Sigmoid colon (tissue), 4 donors: Measurements from ENCODE around the gene ADARB1.

Experiments used
- CTCF ChIP-seq, 4 experiments: fragments of 450-650 bp in 3 of 4; fragments of 200-600 bp in 1 of 4; IDR thresholded peaks; one replicate each; pipeline ENCODE4 v1.5.1; 2016 to 2019; ENCODE audit warnings: antibody characterized with exemption in 4 of 4, mild to moderate bottlenecking in 3 of 4, moderate library complexity in 2 of 4
- POLR2A ChIP-seq, 2 donors: fragments of 450-650 bp; IDR thresholded peaks; one replicate each; pipeline ENCODE4 v1.6.1; 2016; ENCODE audit warnings: antibody characterized with exemption in 2 of 2, mild to moderate bottlenecking in 2 of 2, moderate library complexity in 2 of 2
- POLR2AphosphoS5 ChIP-seq, 4 donors: sonication (generic); formaldehyde crosslinking; IDR thresholded peaks; one replicate each; pipeline ENCODE4 v1.6.1; 2017; ENCODE audit warnings: antibody characterized with exemption in 4 of 4

GRCh38 chr21:45153358-45154318 lies 79.3 kb downstream of the ADARB1 start:
- TF ChIP-seq CTCF (IDR thresholded peaks at IDR 0.05): no peak
- no peak for TF ChIP-seq POLR2AphosphoS5 (IDR thresholded peaks at IDR 0.05)
- TF ChIP-seq POLR2A (IDR thresholded peaks at IDR 0.05): no peak
